ENCODE measurements around the gene OPCML.

OPCML gene

DNA sequence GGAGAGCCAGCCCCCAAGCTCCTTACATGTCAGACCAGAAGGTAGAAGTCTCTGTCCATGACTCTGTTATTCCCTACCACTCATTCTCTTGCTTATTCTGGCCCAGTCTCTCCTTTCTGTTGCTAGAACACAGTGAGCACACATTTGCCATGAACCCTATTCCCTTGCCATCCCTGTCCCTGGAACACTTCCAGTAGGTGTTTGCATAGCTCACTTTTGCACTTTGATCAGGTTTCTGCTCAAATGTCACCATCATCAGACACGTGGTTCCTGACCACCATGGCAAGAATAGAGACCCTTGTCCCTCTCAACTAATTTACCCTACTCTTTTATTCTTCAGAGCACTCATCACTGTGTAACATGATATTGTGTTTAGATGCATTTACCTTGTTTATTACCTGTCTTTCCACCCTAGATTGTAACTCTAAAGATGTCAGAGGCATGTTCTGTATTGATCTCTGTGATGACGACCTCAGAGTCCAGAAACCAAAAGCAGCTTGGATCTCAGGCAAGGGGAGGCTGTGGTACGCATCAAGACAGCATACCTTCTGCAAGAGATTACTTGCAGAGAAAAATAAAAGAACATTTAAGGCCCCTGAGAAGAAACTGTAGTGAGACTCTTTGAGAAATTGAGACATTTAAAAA, 606.4 kb downstream of the OPCML start:
- Histone ChIP-seq H4K91ac (ENCODE audit: low read depth, low read length, poor library complexity) (no peak overlapping the region), H3K4ac (ENCODE audit: low read length) (no peak overlapping the region), H2BK5ac (ENCODE audit: low read length) (no peak overlapping the region), H3K9ac (ENCODE audit: low read depth, low read length, poor library complexity) (no peak overlapping the region), H3K79me1 (ENCODE audit: low read depth, low read length) (no peaks in the 10 kb centered on the region), H2BK12ac (ENCODE audit: low read length) (no peak overlapping the region), H2BK15ac (ENCODE audit: low read length) (no peak overlapping the region), H3K14ac (ENCODE audit: low read length) (no peak overlapping the region), H3K18ac (ENCODE audit: low read length) (no peak overlapping the region), H3K27me3 (ENCODE audit: control insufficient read depth in 3 of 3, insufficient read depth in 3 of 3, low read depth in 1 of 3, low read length in 3 of 3) (no peaks in the 10 kb centered on the region), H3K36me3 (replicated peaks in 1 of 2; ENCODE audit: control insufficient read depth in 2 of 2, insufficient read depth in 2 of 2, low read length in 2 of 2) (no peaks in the 10 kb centered on the region), H3K4me1 (ENCODE audit: control insufficient read depth in 2 of 2, insufficient read depth in 1 of 2, low read depth in 1 of 2, low read length in 2 of 2) (no peaks in the 10 kb centered on the region), H3K27ac (replicated peaks; ENCODE audit: low read length) (no peak overlapping the region), H3K4me2 (ENCODE audit: insufficient read depth, low read length, poor library complexity, severe bottlenecking) (no peak overlapping the region), H3K23ac (ENCODE audit: low read depth, low read length, poor library complexity) (no peak overlapping the region), H4K8ac (ENCODE audit: low read depth, low read length) (no peak overlapping the region), H2AFZ (ENCODE audit: low read length) (no peak overlapping the region), H2BK120ac (ENCODE audit: low read depth, low read length) (no peak overlapping the region), H3K9me3 (replicated peaks in 1 of 2; ENCODE audit: control insufficient read depth in 2 of 2, insufficient read depth in 1 of 2, low read depth in 1 of 2, low read length in 2 of 2) (peaks cover 0 to 1% of the 10 kb centered on the region in 2 donors), H2AK5ac (ENCODE audit: low read depth, low read length) (no peak overlapping the region), H3K4me3 (ENCODE audit: low read length in 2 of 2) (no peak overlapping the region)
- no CpG with 5 or more reads among the region's 3 CpGs for WGBS, 2 donors (ENCODE audit: extremely low coverage in 2 of 2, insufficient read length in 2 of 2, insufficient replicate concordance in 1 of 2)
- no peak for DNase-seq (ENCODE audit: low spot score)

DNA sequence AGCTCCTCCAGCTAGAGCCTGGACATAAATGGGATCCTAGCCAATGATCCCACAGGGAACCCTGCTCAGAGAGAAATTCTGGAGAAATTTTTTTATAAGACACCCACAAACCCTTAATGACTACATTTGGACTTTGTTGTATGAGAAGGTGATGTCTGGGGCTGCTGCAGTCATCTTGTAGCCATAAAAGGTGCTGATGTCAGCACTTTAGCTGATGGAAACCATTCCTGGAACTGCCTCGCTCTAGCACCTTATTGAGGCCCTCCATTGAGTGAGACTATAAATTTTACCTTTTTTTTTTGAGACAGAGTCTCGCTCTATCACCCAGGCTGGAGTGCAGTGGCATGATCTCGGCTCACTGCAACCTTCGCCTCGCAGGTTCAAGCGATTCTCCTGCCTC, 610.7 kb downstream of the OPCML start:
- Histone ChIP-seq H4K8ac (ENCODE audit: low read depth, low read length) (no peak overlapping the region), H3K4me1 (ENCODE audit: control insufficient read depth in 2 of 2, insufficient read depth in 1 of 2, low read depth in 1 of 2, low read length in 2 of 2) (no peaks in the 10 kb centered on the region), H2AK5ac (ENCODE audit: low read depth, low read length) (no peak overlapping the region), H3K18ac (ENCODE audit: low read length) (no peak overlapping the region), H3K27me3 (ENCODE audit: control insufficient read depth in 3 of 3, insufficient read depth in 3 of 3, low read depth in 1 of 3, low read length in 3 of 3) (no peaks in the 10 kb centered on the region), H2BK12ac (ENCODE audit: low read length) (no peak overlapping the region), H2AFZ (ENCODE audit: low read length) (no peak overlapping the region), H3K9me3 (replicated peaks in 1 of 2; ENCODE audit: control insufficient read depth in 2 of 2, insufficient read depth in 1 of 2, low read depth in 1 of 2, low read length in 2 of 2) (no peaks in the 10 kb centered on the region), H2BK5ac (ENCODE audit: low read length) (no peak overlapping the region), H3K4me3 (ENCODE audit: low read length in 2 of 2) (no peak overlapping the region), H3K4me2 (ENCODE audit: insufficient read depth, low read length, poor library complexity, severe bottlenecking) (no peak overlapping the region), H3K36me3 (replicated peaks in 1 of 2; ENCODE audit: control insufficient read depth in 2 of 2, insufficient read depth in 2 of 2, low read length in 2 of 2) (no peaks in the 10 kb centered on the region), H3K23ac (ENCODE audit: low read depth, low read length, poor library complexity) (no peak overlapping the region), H3K27ac (replicated peaks; ENCODE audit: low read length) (no peak overlapping the region), H3K9ac (ENCODE audit: low read depth, low read length, poor library complexity) (no peak overlapping the region), H4K91ac (ENCODE audit: low read depth, low read length, poor library complexity) (no peak overlapping the region), H3K14ac (ENCODE audit: low read length) (no peak overlapping the region), H3K79me1 (ENCODE audit: low read depth, low read length) (no peaks in the 10 kb centered on the region), H2BK15ac (ENCODE audit: low read length) (no peak overlapping the region), H3K4ac (ENCODE audit: low read length) (no peak overlapping the region), H2BK120ac (ENCODE audit: low read depth, low read length) (no peak overlapping the region)
- WGBS, 2 donors (ENCODE audit: extremely low coverage in 2 of 2, insufficient read length in 2 of 2, insufficient replicate concordance in 1 of 2) = no CpG with 5 or more reads among the region's 6 CpGs
- no peak for DNase-seq (ENCODE audit: low spot score)

DNA sequence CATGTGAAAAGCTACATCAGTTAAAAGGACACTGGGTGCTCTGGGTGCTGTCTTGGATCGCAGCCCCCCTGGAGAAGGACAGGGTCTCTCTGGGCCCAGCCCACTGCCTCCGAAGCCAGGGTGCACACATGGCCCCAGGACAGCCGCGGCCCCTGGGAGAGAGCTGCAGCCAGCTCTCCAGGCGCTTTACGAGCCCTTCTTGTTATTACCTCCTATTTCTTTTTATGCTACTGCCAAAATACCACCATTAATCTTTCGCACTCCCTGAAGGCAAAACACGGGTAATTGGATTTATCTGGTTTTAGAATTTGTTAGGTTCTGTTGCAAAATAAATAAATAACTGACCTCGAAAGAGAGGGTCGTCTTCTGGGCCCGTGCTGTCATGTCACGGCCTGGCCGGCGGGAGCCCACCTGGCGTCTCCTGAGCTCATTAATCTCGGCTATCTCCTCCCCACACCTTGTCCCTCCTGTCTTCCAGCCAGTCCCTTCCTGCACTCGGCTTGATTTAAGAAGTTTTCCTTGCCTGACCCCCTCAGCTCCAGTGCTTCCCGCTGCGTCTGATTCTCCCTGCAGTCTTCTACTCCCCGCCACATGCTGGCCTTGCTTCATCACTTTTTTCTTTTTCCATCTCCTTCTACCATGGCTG, 611.7 kb downstream of the OPCML start:
- Histone ChIP-seq H2BK5ac (ENCODE audit: low read length) (no peak overlapping the region), H2BK15ac (ENCODE audit: low read length) (no peak overlapping the region), H3K27ac (replicated peaks; ENCODE audit: low read length) (no peak overlapping the region), H3K23ac (ENCODE audit: low read depth, low read length, poor library complexity) (no peak overlapping the region), H3K79me1 (ENCODE audit: low read depth, low read length) (no peaks in the 10 kb centered on the region), H2BK12ac (ENCODE audit: low read length) (no peak overlapping the region), H3K9me3 (replicated peaks in 1 of 2; ENCODE audit: control insufficient read depth in 2 of 2, insufficient read depth in 1 of 2, low read depth in 1 of 2, low read length in 2 of 2) (no peaks in the 10 kb centered on the region), H3K4ac (ENCODE audit: low read length) (no peak overlapping the region), H4K8ac (ENCODE audit: low read depth, low read length) (no peak overlapping the region), H3K4me3 (ENCODE audit: low read length in 2 of 2) (no peak overlapping the region), H4K91ac (ENCODE audit: low read depth, low read length, poor library complexity) (no peak overlapping the region), H3K4me2 (ENCODE audit: insufficient read depth, low read length, poor library complexity, severe bottlenecking) (no peak overlapping the region), H3K4me1 (ENCODE audit: control insufficient read depth in 2 of 2, insufficient read depth in 1 of 2, low read depth in 1 of 2, low read length in 2 of 2) (no peaks in the 10 kb centered on the region), H3K27me3 (ENCODE audit: control insufficient read depth in 3 of 3, insufficient read depth in 3 of 3, low read depth in 1 of 3, low read length in 3 of 3) (no peaks in the 10 kb centered on the region), H2AFZ (ENCODE audit: low read length) (no peak overlapping the region), H2BK120ac (ENCODE audit: low read depth, low read length) (no peak overlapping the region), H3K9ac (ENCODE audit: low read depth, low read length, poor library complexity) (no peak overlapping the region), H3K14ac (ENCODE audit: low read length) (no peak overlapping the region), H3K18ac (ENCODE audit: low read length) (no peak overlapping the region), H2AK5ac (ENCODE audit: low read depth, low read length) (no peak overlapping the region), H3K36me3 (replicated peaks in 1 of 2; ENCODE audit: control insufficient read depth in 2 of 2, insufficient read depth in 2 of 2, low read length in 2 of 2) (no peaks in the 10 kb centered on the region)
- WGBS, 2 donors (ENCODE audit: extremely low coverage in 2 of 2, insufficient read length in 2 of 2, insufficient replicate concordance in 1 of 2) = no CpG with 5 or more reads among the region's 20 CpGs
- DNase-seq (ENCODE audit: low spot score) = no peak

DNA sequence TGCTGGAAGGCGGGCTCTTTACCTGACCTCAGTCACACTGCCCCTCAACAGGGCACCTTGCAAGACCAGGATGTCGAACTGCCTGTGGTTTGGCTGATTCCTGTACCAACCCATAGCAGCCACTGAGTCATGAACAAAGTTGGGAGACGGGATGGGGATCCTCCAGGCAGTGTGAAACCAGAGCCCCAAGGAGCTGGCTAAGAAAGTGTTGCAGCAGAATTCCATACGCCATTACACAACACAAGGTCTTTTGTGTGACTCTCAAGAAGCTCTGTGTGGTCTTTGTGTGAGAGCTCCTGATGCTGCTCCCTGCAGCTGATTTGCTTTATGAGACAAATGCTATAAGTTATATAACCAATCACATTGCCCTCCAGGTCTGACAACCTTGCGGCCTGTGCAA, 617.7 kb downstream of the OPCML start:
- WGBS, 2 donors (ENCODE audit: extremely low coverage in 2 of 2, insufficient read length in 2 of 2, insufficient replicate concordance in 1 of 2) = no CpG with 5 or more reads among the region's 5 CpGs
- DNase-seq (ENCODE audit: low spot score) = no peak
- no peak overlapping the region for H3K4ac ChIP-seq (ENCODE audit: low read length)

More for the DNA sequence above, 617.7 kb downstream of the OPCML start:
- Histone ChIP-seq H2BK12ac (ENCODE audit: low read length) (no peak overlapping the region), H2AK5ac (ENCODE audit: low read depth, low read length) (no peak overlapping the region), H2BK5ac (ENCODE audit: low read length) (no peak overlapping the region), H3K14ac (ENCODE audit: low read length) (no peak overlapping the region), H4K91ac (ENCODE audit: low read depth, low read length, poor library complexity) (no peak overlapping the region), H3K36me3 (replicated peaks in 1 of 2; ENCODE audit: control insufficient read depth in 2 of 2, insufficient read depth in 2 of 2, low read length in 2 of 2) (no peaks in the 10 kb centered on the region), H3K4me1 (ENCODE audit: control insufficient read depth in 2 of 2, insufficient read depth in 1 of 2, low read depth in 1 of 2, low read length in 2 of 2) (peaks cover 10 to 11% of the 10 kb centered on the region in 2 donors), H2BK120ac (ENCODE audit: low read depth, low read length) (no peak overlapping the region), H2BK15ac (ENCODE audit: low read length) (no peak overlapping the region), H3K23ac (ENCODE audit: low read depth, low read length, poor library complexity) (no peak overlapping the region), H3K9ac (ENCODE audit: low read depth, low read length, poor library complexity) (peak overlapping the region; percentile 30), H3K27me3 (ENCODE audit: control insufficient read depth in 3 of 3, insufficient read depth in 3 of 3, low read depth in 1 of 3, low read length in 3 of 3) (no peaks in the 10 kb centered on the region), H3K4me2 (ENCODE audit: insufficient read depth, low read length, poor library complexity, severe bottlenecking) (no peak overlapping the region), H3K18ac (ENCODE audit: low read length) (peak overlapping the region; percentile 84), H3K27ac (replicated peaks; ENCODE audit: low read length) (no peak overlapping the region), H3K4me3 (ENCODE audit: low read length in 2 of 2) (no peak overlapping the region), H3K9me3 (replicated peaks in 1 of 2; ENCODE audit: control insufficient read depth in 2 of 2, insufficient read depth in 1 of 2, low read depth in 1 of 2, low read length in 2 of 2) (no peaks in the 10 kb centered on the region), H2AFZ (ENCODE audit: low read length) (no peak overlapping the region), H3K79me1 (ENCODE audit: low read depth, low read length) (no peaks in the 10 kb centered on the region), H4K8ac (ENCODE audit: low read depth, low read length) (no peak overlapping the region)
